AG09309 (cell line): Measurements from ENCODE around the gene KCNG2.

ENCODE experiments used
- DNase-seq: peaks from one replicate; pipeline ENCODE4 v3.0.0-alpha.2; 2010; ENCODE audit warnings: low read depth
- H3K4me3 ChIP-seq: 2 replicates; pipeline ENCODE4 v1.5.1; 2011; ENCODE audit warnings: mild to moderate bottlenecking, low read depth, low read length, moderate library complexity; ENCODE audit not compliant: control insufficient read depth
- CTCF ChIP-seq: IDR thresholded peaks from 2 replicates; pipeline ENCODE4 v1.5.1; 2011; ENCODE audit warnings: mild to moderate bottlenecking, low read depth, low read length, inconsistent platforms; ENCODE audit not compliant: insufficient read depth, control insufficient read depth; ENCODE audit errors: missing control alignments

Gene KCNG2

GRCh38 chr18:79935098-79935480, 137.4 kb downstream of the KCNG2 start:
- no peak for DNase-seq
- no peak for TF ChIP-seq CTCF
- no peak overlapping the region for H3K4me3 ChIP-seq

- no peak overlapping the region for H3K4me3 ChIP-seq
- no peak for TF ChIP-seq CTCF
- no peak for DNase-seq
Measured at GRCh38 chr18:79935499-79935898, 137.8 kb downstream of the KCNG2 start.

- TF ChIP-seq CTCF: no peak
- H3K4me3 ChIP-seq: no peak overlapping the region
Measured at GRCh38 chr18:79935925-79936324, 138.2 kb downstream of the KCNG2 start.

GRCh38 chr18:79936641-79937040, 138.9 kb downstream of the KCNG2 start:
- DNase-seq: no peak
- TF ChIP-seq CTCF: no peak
- no peak overlapping the region for H3K4me3 ChIP-seq

More at GRCh38 chr18:79935925-79936324, 138.2 kb downstream of the KCNG2 start:
- DNase-seq: no peak

- no peak for TF ChIP-seq CTCF
- DNase-seq: no peak
- no peak overlapping the region for H3K4me3 ChIP-seq
Measured at GRCh38 chr18:79937103-79937860, 139.5 kb downstream of the KCNG2 start.

- DNase-seq: no peak
- TF ChIP-seq CTCF: no peak
- H3K4me3 ChIP-seq: no peak overlapping the region
Measured at GRCh38 chr18:79938196-79938595, 140.5 kb downstream of the KCNG2 start.
